ENCODE measurements around the gene MARCHF9. TPM values are rescaled to one million over a fixed set of nuclear protein-coding genes. Genes with fewer than 3 reads are reported as not detected.

Gene MARCHF9
- polyA plus RNA-seq, 1 of the 3 experiments (the other 2 are of a cell fraction), result 24.2 TPM

DNA sequence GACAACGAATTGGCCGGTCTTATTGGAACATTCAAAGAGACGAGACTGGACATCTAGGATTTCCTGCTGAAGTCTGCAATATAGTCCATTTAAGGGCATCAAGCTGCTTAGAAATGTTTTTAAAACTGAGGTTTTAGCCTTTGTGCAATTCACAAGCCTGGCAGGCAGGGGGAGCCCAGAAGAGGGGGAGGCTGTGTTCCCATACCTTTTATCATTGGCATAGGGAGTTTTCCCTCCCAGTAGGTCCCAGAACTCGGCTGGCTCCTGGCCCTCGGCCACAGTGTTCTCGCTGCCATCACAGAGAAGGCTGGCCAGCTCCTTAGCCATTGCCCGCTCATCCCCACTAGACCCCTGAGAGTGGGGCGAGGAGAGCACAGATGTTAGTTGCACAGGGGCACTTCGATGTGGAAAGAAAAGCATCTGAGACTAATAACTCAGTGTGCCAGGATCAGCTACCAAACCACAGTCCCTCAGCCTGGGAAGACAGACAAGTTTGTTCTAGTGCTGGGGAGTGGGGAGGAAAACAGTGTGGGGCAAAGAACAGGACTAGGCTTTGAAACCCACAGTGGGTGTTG, 48.5 kb downstream of the MARCHF9 start:
- Histone ChIP-seq H3K79me2 (ENCODE audit: insufficient read depth) (no peaks in the 10 kb centered on the region), H3K9me3 (no peaks in the 10 kb centered on the region), H3K36me3 (replicated peaks in 1 of 2; ENCODE audit: control insufficient read depth in 1 of 2, insufficient read depth in 2 of 2, low read length in 1 of 2) (peaks cover 21 to 63% of the 10 kb centered on the region in 2 experiments), H2AFZ (ENCODE audit: low read depth) (no peak overlapping the region), H3K9me2 (no peaks in the 10 kb centered on the region), H3K4me2 (no peak overlapping the region), H3K4me3 (ENCODE audit: low read depth in 2 of 2, low read length in 1 of 2) (no peak overlapping the region), H3F3A (replicated peaks; ENCODE audit: insufficient read depth) (peaks cover 7% of the 10 kb centered on the region), H3K9ac (no peak overlapping the region), H3K4me1 (ENCODE audit: control insufficient read depth in 1 of 2, insufficient read depth in 2 of 2, low read depth in 1 of 2, low read length in 1 of 2) (no peaks in the 10 kb centered on the region; a peak in 1 of 4 replicates), H3K27ac (ENCODE audit: low read depth in 2 of 2, low read length in 1 of 2) (no peak overlapping the region), H4K20me1 (ENCODE audit: insufficient read depth) (no peaks in the 10 kb centered on the region), H3K27me3 (ENCODE audit: insufficient read depth) (no peaks in the 10 kb centered on the region)
- CTCF ChIA-PET, result interaction anchor here (0.9 to 12.0 kb wide), 18 partner anchors 9 to 104 kb away, joined by 3 to 96 read pairs (median 6); partner anchors contain the start of genes AVIL and TSFM
- POLR2A ChIA-PET, result no interaction called here
- TF ChIP-seq FOXJ3 (CRISPR knock-in tag; IDR thresholded peaks at IDR 0.05), result no peak
- TF ChIP-seq, protein P1, sequence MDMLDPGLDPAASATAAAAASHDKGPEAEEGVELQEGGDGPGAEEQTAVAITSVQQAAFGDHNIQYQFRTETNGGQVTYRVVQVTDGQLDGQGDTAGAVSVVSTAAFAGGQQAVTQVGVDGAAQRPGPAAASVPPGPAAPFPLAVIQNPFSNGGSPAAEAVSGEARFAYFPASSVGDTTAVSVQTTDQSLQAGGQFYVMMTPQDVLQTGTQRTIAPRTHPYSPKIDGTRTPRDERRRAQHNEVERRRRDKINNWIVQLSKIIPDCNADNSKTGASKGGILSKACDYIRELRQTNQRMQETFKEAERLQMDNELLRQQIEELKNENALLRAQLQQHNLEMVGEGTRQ (IDR thresholded peaks at IDR 0.05; ENCODE audit: borderline replicate concordance, low read depth, low read length), result no peak
- TF ChIP-seq, protein P2, sequence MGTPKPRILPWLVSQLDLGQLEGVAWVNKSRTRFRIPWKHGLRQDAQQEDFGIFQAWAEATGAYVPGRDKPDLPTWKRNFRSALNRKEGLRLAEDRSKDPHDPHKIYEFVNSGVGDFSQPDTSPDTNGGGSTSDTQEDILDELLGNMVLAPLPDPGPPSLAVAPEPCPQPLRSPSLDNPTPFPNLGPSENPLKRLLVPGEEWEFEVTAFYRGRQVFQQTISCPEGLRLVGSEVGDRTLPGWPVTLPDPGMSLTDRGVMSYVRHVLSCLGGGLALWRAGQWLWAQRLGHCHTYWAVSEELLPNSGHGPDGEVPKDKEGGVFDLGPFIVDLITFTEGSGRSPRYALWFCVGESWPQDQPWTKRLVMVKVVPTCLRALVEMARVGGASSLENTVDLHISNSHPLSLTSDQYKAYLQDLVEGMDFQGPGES (IDR thresholded peaks at IDR 0.05; ENCODE audit: low read depth, low read length), result no peak
- TF ChIP-seq, protein P3, sequence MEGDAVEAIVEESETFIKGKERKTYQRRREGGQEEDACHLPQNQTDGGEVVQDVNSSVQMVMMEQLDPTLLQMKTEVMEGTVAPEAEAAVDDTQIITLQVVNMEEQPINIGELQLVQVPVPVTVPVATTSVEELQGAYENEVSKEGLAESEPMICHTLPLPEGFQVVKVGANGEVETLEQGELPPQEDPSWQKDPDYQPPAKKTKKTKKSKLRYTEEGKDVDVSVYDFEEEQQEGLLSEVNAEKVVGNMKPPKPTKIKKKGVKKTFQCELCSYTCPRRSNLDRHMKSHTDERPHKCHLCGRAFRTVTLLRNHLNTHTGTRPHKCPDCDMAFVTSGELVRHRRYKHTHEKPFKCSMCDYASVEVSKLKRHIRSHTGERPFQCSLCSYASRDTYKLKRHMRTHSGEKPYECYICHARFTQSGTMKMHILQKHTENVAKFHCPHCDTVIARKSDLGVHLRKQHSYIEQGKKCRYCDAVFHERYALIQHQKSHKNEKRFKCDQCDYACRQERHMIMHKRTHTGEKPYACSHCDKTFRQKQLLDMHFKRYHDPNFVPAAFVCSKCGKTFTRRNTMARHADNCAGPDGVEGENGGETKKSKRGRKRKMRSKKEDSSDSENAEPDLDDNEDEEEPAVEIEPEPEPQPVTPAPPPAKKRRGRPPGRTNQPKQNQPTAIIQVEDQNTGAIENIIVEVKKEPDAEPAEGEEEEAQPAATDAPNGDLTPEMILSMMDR (IDR thresholded peaks at IDR 0.05), result peak; percentile 79
- peak; percentile 63 for TF ChIP-seq SMC3 (IDR thresholded peaks at IDR 0.05; ENCODE audit: low read depth, low read length)
- TF ChIP-seq RAD21 (IDR thresholded peaks at IDR 0.05; ENCODE audit: low read length), result peak; percentile 64
- TF ChIP-seq, protein P4, sequence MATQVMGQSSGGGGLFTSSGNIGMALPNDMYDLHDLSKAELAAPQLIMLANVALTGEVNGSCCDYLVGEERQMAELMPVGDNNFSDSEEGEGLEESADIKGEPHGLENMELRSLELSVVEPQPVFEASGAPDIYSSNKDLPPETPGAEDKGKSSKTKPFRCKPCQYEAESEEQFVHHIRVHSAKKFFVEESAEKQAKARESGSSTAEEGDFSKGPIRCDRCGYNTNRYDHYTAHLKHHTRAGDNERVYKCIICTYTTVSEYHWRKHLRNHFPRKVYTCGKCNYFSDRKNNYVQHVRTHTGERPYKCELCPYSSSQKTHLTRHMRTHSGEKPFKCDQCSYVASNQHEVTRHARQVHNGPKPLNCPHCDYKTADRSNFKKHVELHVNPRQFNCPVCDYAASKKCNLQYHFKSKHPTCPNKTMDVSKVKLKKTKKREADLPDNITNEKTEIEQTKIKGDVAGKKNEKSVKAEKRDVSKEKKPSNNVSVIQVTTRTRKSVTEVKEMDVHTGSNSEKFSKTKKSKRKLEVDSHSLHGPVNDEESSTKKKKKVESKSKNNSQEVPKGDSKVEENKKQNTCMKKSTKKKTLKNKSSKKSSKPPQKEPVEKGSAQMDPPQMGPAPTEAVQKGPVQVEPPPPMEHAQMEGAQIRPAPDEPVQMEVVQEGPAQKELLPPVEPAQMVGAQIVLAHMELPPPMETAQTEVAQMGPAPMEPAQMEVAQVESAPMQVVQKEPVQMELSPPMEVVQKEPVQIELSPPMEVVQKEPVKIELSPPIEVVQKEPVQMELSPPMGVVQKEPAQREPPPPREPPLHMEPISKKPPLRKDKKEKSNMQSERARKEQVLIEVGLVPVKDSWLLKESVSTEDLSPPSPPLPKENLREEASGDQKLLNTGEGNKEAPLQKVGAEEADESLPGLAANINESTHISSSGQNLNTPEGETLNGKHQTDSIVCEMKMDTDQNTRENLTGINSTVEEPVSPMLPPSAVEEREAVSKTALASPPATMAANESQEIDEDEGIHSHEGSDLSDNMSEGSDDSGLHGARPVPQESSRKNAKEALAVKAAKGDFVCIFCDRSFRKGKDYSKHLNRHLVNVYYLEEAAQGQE (IDR thresholded peaks at IDR 0.05; ENCODE audit: low read depth, low read length), result no peak
- TF ChIP-seq, protein P5, sequence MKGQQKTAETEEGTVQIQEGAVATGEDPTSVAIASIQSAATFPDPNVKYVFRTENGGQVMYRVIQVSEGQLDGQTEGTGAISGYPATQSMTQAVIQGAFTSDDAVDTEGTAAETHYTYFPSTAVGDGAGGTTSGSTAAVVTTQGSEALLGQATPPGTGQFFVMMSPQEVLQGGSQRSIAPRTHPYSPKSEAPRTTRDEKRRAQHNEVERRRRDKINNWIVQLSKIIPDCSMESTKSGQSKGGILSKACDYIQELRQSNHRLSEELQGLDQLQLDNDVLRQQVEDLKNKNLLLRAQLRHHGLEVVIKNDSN (IDR thresholded peaks at IDR 0.05; ENCODE audit: borderline replicate concordance, low read depth), result no peak
- no peak for TF ChIP-seq FOXM1 (IDR thresholded peaks at IDR 0.05; ENCODE audit: low read depth)
- no peak for TF ChIP-seq POLR2AphosphoS5 (IDR thresholded peaks at IDR 0.05; ENCODE audit: low read depth, low read length)
- TF ChIP-seq, protein P6, sequence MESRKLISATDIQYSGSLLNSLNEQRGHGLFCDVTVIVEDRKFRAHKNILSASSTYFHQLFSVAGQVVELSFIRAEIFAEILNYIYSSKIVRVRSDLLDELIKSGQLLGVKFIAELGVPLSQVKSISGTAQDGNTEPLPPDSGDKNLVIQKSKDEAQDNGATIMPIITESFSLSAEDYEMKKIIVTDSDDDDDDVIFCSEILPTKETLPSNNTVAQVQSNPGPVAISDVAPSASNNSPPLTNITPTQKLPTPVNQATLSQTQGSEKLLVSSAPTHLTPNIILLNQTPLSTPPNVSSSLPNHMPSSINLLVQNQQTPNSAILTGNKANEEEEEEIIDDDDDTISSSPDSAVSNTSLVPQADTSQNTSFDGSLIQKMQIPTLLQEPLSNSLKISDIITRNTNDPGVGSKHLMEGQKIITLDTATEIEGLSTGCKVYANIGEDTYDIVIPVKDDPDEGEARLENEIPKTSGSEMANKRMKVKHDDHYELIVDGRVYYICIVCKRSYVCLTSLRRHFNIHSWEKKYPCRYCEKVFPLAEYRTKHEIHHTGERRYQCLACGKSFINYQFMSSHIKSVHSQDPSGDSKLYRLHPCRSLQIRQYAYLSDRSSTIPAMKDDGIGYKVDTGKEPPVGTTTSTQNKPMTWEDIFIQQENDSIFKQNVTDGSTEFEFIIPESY (IDR thresholded peaks at IDR 0.05; ENCODE audit: borderline replicate concordance, low read depth), result no peak
- no peak for TF ChIP-seq NFIC (IDR thresholded peaks at IDR 0.05; ENCODE audit: borderline replicate concordance)
- TF ChIP-seq NRF1 (IDR thresholded peaks at IDR 0.05; ENCODE audit: low read depth, low read length), result no peak
- TF ChIP-seq TCF12 (IDR thresholded peaks at IDR 0.05), result no peak
- no peak for TF ChIP-seq GATA2 (CRISPR knock-in tag; IDR thresholded peaks at IDR 0.05)
- WGBS (ENCODE audit: low lambda C conversion rate), result 56% methylated on average over 8 of the region's 9 CpGs
- DNase-seq, result peak; percentile 68

Measured in SK-N-SH (cell line).